Subcutaneous adipose tissue (tissue), 4 donors: Measurements from ENCODE around the gene LIMS2. TPM values are rescaled to one million over a fixed set of nuclear protein-coding genes. Genes with fewer than 3 reads are reported as not detected.

Experiments
- total RNA-seq, 4 donors: library from RNA; depleted of rRNA; stranded (reverse); fragments of >200 nt; gene quantifications; one replicate each; pipeline ENCODE4 v1.1.0, GENCODE V29; 2016
- TF ChIP-seq, protein P1 (sequence below): fragments of 450-650 bp; IDR thresholded peaks from one replicate; pipeline ENCODE4 v1.5.1; 2016; ENCODE audit warnings: low read depth, mild to moderate bottlenecking, control low read depth, antibody characterized with exemption, moderate library complexity

Gene LIMS2
- total RNA-seq, 4 donors from 2014 or later, result 8.5 to 81.8 (median 26.5) TPM

DNA sequence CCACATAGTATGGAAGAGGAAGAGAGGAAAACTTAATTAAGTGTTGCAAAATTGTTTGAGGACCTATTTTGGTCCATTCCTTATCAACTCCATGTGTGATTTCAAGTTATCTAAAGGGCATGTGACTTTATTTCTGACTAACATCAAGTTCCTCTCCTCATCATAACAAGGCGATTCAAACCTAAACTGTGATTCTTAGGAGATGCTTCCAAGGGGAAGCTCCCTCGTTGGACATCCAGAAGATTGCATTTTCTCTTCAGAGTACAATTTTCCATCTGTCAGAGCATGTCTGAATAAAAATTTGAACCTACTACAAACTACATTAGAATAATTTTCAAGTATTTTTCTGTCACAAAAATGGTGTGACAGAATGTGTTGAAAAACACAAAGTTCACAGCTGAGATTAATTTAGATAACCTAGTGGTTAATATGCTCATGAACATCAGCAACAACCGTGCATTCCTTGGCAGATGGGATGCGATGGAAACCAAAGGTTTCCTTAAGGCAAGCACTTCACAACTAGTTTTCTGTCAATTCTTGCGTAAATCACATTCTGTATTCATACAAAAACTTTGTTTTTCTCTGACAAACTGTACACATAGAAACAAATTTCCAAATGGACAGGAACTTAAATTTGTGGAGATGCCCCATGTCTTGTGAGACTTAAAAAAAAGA is 30.2 kb upstream of the LIMS2 start:
- TF ChIP-seq, protein P1, sequence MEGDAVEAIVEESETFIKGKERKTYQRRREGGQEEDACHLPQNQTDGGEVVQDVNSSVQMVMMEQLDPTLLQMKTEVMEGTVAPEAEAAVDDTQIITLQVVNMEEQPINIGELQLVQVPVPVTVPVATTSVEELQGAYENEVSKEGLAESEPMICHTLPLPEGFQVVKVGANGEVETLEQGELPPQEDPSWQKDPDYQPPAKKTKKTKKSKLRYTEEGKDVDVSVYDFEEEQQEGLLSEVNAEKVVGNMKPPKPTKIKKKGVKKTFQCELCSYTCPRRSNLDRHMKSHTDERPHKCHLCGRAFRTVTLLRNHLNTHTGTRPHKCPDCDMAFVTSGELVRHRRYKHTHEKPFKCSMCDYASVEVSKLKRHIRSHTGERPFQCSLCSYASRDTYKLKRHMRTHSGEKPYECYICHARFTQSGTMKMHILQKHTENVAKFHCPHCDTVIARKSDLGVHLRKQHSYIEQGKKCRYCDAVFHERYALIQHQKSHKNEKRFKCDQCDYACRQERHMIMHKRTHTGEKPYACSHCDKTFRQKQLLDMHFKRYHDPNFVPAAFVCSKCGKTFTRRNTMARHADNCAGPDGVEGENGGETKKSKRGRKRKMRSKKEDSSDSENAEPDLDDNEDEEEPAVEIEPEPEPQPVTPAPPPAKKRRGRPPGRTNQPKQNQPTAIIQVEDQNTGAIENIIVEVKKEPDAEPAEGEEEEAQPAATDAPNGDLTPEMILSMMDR, result no peak

DNA sequence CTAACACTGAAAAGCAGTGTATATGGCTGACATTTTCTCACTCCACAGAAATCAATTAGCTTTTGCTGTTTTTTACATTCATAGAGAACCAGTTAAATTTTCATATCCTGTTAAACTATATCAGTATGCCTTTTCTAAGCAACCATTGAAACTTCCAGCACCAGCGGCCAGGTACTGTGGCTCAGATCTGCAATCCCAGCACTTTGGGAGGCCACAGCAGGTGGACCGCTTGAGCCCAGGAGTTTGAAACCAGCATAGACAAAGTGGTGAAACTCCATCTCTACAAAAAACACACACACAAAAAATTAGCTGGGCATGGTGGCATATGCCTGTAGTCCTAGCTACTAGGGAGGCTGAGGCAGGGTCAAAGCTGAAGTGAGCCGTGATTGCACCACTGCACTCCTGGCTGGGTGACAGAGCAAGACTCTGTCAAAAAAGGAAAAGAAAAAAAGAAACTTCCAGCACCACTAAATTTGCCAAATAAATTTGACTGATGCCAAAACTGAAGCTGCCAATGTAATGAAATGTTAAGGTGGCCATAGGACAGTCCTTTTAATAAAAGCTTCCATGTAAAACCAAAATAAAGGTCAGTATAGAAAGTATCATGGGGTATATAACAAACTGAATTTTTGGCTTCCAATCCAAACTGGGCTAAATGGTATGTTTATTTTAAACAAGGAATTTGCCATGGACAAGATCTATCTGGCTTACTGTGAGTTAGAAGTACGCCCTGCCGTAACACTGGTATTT is 29.5 kb upstream of the LIMS2 start:
- TF ChIP-seq, protein P1, result no peak

DNA sequence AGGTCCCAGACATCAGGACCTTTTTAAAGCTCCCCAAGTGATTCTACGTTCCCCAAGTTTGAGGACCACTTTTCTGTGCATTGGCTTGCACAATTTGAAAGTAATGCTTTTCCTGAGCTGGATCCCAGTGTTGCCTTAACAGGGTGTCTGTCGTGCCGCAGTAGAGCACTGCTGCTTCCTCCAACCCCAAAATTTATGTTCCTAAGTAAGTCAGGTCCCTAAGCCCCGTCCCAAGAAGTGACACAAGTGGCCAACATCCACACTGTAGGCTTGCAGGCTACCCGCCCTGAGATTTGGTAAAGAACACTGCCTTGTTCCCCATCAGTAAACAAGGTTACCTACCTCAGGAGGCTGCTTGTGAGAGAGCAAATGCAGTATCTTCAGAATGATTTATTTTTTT is 28.0 kb upstream of the LIMS2 start:
- TF ChIP-seq, protein P1, result no peak

DNA sequence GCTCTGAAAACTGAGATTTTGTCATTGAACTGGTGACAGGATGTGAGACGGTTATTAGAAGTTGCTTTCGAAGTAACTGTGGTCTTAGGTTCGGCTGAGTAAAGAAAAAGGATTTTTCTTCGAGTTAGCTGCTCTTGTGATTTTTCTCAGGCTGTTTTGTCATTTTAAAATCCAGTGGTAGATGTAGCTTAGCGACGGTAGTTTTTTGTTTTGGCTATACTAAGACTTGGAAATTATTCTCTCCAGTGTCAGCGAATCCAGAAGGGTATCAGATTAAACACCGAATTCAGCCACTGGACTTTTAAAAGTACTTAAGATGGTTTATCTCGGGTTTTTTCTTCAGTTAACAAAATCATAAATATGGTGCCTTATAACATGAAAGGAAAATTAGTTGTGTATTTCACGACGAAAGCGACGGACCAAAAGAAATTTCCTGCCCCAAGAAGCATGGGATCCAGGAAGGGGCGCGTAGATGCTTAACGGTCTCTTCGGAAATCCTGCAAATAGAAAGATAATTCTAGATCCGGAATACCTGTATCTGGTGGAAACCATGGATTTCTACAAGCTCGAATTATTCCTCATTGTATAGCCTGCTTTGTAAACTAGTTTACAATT is 27.2 kb upstream of the LIMS2 start:
- TF ChIP-seq, protein P1, result no peak

DNA sequence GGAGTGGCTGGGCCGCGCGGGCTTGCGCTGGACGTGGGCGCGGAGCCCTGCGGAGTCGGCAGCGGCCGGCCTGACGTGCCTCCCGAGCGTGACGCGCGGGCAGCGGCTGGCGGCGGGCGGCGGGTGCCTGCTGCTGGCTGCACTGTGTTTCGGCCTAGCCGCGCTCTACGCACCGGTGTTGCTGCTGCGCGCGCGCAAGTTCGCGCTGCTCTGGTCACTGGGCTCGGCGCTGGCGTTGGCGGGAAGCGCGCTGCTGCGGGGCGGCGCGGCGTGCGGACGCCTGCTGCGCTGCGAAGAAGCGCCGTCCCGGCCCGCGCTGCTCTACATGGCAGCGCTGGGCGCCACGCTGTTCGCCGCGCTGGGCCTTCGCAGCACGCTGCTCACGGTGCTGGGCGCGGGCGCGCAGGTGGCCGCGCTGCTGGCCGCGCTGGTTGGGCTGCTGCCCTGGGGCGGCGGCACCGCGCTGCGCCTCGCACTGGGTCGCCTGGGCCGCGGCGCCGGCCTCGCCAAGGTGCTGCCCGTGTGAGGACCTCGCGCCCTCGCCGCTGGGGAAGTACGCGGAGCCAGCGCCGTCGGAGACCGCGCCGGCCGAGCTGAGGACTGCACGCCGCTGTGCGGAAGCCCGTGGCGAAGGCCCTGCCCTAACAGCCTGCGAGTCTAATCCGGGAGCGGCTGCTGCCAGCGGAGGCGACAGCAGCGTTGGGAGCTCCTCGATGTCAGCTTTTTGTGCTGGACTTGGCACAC is 26.5 kb upstream of the LIMS2 start:
- TF ChIP-seq, protein P1, result no peak

GRCh38 chr2:127701193-127701650 is 25.9 kb upstream of the LIMS2 start, which contains the start of gene SFT2D3:
Gene SFT2D3 (plus strand): TSS chr2:127701497. CDS start chr2:127701529, 32 bp downstream.
- TF ChIP-seq, protein P1, result no peak
